SW480 (cell line): ENCODE results near the gene SHISA6.
A peak's percentile ranks its signal among the peaks of the same experiment; 100 is the strongest.

ENCODE experiments used
- DNase-seq: peaks from one replicate; pipeline ENCODE4 v3.0.0-alpha.2; 2016; ENCODE audit warnings: low spot score

Gene SHISA6

GRCh38 chr17:11458279-11458678 lies 217.3 kb downstream of the SHISA6 start:
- no peak for DNase-seq

- no peak for DNase-seq
Measured at GRCh38 chr17:11459861-11460331, 218.9 kb downstream of the SHISA6 start.

GRCh38 chr17:11461993-11462548 lies 221.1 kb downstream of the SHISA6 start:
- no peak for DNase-seq

- DNase-seq = no peak
Measured at GRCh38 chr17:11467639-11468038, 226.6 kb downstream of the SHISA6 start.

- no peak for DNase-seq
Measured at GRCh38 chr17:11485336-11486100, 244.5 kb downstream of the SHISA6 start.

- DNase-seq = no peak
Measured at GRCh38 chr17:11486101-11486867, 245.3 kb downstream of the SHISA6 start.

GRCh38 chr17:11486868-11487310 lies 245.9 kb downstream of the SHISA6 start:
- DNase-seq = no peak

- no peak for DNase-seq
Measured at GRCh38 chr17:11487469-11487868, 246.5 kb downstream of the SHISA6 start.

GRCh38 chr17:11488407-11488806 lies 247.4 kb downstream of the SHISA6 start:
- no peak for DNase-seq

GRCh38 chr17:11490171-11490755 lies 249.2 kb downstream of the SHISA6 start:
- DNase-seq = no peak

GRCh38 chr17:11492511-11492910 lies 251.5 kb downstream of the SHISA6 start:
- DNase-seq = no peak

GRCh38 chr17:11493936-11494335 lies 252.9 kb downstream of the SHISA6 start:
- no peak for DNase-seq

GRCh38 chr17:11495613-11496012 lies 254.6 kb downstream of the SHISA6 start:
- DNase-seq = no peak

- DNase-seq = no peak
Measured at GRCh38 chr17:11499881-11500280, 258.9 kb downstream of the SHISA6 start.

- DNase-seq = no peak
Measured at GRCh38 chr17:11503308-11504035, 262.5 kb downstream of the SHISA6 start.

GRCh38 chr17:11506635-11507034 lies 265.6 kb downstream of the SHISA6 start:
- peak; percentile 54 for DNase-seq

GRCh38 chr17:11511696-11512095 lies 270.7 kb downstream of the SHISA6 start:
- no peak for DNase-seq

GRCh38 chr17:11514565-11514964 lies 273.6 kb downstream of the SHISA6 start:
- no peak for DNase-seq

GRCh38 chr17:11514981-11515680 lies 274.1 kb downstream of the SHISA6 start:
- no peak for DNase-seq

- no peak for DNase-seq
Measured at GRCh38 chr17:11515901-11516300, 274.9 kb downstream of the SHISA6 start.

- DNase-seq = no peak
Measured at GRCh38 chr17:11535231-11535630, 294.2 kb downstream of the SHISA6 start.
